IPS DF 4.7 (cell line): ENCODE measurements around the gene PLXNA4.

Experiments
- DNase-seq: peaks from one replicate; pipeline ENCODE4 v3.0.0-alpha.2; 2013; ENCODE audit warnings: low spot score; ENCODE audit errors: extremely low read depth

The PLXNA4 gene

DNA sequence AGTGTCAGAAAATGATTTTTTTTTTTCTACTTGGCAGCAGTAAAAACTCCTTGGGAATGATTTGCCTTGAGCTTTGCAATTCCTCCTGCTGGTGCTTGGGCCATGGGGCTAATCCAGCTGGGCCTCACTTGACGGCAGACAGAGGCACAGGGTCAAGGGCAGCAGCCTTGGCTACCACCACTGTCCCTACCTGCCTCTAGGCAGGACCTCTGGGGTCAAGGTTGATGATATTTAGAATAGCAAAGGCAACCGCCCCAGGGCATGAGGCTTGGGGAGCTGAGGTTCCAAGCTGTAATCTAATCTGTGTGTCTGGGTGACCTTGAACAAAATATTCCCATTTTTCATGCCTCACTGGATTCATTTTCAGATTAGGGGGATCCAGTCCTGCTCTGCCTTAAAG, 327.4 kb downstream of the PLXNA4 start:
- no peak for DNase-seq

GRCh38 chr7:132247995-132248618, 328.2 kb downstream of the PLXNA4 start:
- no peak for DNase-seq

DNA sequence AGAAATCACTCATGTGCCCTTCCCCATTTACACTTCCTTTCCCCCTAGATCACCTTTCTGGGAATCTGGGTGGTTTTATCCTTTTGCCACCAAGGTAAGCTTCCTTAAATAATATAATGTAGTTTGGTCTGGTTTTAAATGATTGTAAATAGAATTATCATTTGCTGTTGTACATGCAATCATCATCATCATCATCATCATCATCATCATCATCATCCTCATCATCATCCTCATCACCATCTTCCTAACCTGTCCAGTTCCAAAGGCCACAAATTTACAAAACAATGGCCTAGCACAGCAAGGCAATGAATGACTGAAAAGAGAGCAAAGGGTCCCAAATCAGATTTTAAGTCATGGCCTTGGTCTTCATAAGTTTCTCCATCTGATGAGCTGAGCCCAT, 329.7 kb downstream of the PLXNA4 start:
- no peak for DNase-seq

- DNase-seq = no peak
Observed at GRCh38 chr7:132245539-132245938, 330.7 kb downstream of the PLXNA4 start.

DNA sequence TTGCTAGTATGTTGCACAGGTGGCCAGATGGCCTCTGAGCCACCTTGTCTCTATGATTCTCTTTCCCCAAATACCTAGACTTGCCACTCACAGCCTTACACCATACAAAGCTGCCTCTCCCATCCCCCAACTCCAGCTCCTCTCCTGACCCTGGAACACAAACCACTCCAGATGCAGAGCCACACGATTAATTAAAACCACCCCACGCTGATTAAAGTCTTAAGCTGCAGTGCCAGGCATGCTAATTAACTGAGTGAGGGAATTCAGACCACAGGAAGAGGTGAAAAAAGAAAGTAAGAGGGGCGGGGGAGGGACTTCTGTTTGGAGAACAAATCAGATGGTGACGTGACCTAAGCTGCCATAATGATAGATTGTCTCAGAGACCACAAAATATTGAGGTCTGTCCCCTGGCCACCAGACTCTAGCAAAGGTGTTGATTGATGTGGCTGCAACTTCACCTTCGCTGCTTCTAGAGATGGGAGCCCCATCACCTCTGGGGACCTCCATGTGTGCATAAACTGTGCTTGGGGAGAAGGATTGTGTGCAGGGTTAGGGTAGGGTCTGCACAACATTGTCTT, 331.3 kb downstream of the PLXNA4 start:
- DNase-seq = no peak

DNA sequence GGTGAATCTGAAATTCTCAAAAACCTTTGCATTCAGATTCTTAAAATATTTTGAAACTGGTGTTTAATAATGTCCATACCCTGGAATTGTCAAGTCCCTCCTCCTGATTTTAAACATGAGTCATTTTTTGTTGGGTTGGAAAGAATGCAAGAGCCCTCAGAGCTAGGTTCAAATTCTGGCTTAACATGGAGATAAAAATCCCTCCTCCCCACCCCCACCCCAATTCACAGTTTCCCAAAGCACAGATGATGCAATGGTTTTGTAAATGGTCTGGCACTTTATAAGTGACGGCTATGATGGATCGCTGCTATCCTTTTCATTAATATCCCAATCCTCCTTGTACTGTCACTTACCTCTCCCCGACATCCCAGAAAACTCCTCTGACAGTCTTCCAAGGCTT, 332.8 kb downstream of the PLXNA4 start:
- no peak for DNase-seq

GRCh38 chr7:132243051-132243450, 333.2 kb downstream of the PLXNA4 start:
- no peak for DNase-seq

DNA sequence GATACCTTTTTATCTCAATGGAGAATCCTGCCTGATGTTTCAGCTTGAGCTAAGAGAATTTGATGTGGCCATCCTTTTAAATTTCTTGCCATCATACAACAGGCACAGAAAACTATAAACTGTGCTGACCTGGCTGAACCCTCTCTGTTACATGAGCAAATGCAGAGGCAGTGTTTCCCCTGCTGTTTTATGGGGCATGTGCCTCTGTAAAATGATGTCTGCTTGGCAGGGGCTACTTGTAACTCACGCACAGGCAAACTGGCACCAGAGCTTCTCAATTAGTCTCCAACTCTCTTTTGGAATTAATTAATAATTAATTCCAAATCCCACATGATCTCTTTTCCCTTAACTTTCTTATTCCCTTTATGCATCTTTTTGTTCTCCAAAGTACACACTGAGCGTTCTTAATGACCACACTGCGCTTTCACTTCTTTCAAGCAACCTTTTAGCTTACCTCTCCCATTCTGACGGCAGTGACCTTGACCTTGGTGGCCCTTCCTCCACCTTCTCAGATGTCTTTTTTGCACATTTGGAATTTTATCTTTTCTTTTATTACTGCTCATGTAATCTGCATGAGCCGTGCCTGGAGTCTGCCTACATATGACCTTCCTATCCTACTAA, 334.0 kb downstream of the PLXNA4 start:
- no peak for DNase-seq

- DNase-seq = no peak
Observed at GRCh38 chr7:132240821-132241422, 335.3 kb downstream of the PLXNA4 start.

- no peak for DNase-seq
Observed at GRCh38 chr7:132240262-132240661, 336.0 kb downstream of the PLXNA4 start.

- DNase-seq = no peak
Observed at GRCh38 chr7:132239422-132239994, 336.8 kb downstream of the PLXNA4 start.

DNA sequence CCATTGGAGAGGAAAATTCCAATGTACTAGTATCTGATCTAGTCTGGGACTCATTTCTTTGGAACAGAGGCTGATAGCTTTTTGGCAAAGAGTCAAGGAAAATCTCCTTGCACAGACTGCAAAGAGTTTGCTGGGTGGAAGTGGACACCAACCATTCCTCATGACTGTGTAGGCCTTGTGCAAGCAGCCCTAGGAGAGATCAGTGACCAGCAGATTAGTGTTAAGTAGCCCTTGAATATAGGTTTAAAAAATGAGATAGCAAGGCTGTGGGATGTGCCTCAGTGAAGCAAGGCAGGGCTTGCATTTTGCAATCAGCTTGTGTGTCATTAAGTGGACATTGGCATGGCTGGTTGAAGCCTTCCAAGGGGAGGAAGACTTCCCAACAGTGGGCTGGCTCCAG, 341.6 kb downstream of the PLXNA4 start:
- no peak for DNase-seq

DNA sequence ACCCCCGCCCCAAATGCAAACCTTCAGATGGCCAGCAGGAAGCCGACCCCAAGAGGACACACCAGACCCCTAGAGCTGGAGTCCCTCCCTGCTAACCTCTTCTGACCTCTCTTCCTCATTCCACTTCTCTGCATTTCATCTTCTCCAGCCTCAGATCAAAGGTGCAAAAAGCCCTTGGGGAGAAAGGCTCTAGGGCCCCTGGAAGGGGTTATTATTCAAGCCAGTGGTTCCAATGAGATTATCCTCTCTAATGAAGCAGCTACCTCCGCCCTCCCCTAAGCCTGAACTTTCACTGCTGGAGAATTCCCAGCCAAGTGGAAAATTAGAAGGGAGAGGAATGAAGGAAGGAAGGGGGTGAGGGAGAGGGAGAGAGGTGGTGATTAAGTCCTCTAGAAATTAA, 343.9 kb downstream of the PLXNA4 start:
- no peak for DNase-seq

- DNase-seq = no peak
Observed at GRCh38 chr7:132230462-132230861, 345.8 kb downstream of the PLXNA4 start.

DNA sequence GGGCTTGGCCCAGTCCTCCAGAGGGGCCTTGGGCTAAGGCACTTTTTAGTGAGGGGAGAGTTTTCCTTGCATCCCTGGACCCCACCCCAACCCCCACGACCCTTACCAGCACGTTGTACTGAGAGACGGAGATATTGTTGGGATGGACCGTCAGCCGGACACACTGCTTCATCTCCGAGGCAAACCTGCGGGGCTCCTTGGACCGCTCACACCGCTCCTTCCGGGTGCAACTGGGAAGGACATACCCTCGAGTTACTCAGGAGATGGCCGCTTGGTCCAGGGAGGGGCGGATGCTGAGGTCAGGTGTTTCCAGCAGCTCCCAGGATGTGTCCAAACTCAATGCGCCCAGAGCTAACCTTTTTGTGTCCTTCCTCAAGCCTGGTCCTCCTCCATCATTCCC, 348.0 kb downstream of the PLXNA4 start:
- no peak for DNase-seq

DNA sequence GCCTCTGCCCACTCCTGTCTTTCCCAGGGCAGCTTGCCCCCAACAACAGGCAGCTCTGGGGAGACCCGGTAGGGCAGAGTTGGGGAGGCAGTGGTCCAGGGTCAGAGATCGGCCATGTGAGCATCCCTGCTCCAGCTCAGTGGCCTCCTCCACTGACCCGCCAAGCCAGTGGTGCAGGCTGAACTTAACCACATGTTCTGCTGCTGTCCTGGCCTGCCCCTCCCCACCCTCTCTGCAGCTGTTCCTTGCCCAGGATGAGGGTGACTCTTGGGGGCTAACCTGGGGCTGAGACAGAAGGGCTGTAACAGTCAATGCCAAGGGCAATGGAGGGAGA, 349.3 kb downstream of the PLXNA4 start:
- DNase-seq = no peak

- no peak for DNase-seq
Observed at GRCh38 chr7:132226046-132226956, 350.0 kb downstream of the PLXNA4 start.

DNA sequence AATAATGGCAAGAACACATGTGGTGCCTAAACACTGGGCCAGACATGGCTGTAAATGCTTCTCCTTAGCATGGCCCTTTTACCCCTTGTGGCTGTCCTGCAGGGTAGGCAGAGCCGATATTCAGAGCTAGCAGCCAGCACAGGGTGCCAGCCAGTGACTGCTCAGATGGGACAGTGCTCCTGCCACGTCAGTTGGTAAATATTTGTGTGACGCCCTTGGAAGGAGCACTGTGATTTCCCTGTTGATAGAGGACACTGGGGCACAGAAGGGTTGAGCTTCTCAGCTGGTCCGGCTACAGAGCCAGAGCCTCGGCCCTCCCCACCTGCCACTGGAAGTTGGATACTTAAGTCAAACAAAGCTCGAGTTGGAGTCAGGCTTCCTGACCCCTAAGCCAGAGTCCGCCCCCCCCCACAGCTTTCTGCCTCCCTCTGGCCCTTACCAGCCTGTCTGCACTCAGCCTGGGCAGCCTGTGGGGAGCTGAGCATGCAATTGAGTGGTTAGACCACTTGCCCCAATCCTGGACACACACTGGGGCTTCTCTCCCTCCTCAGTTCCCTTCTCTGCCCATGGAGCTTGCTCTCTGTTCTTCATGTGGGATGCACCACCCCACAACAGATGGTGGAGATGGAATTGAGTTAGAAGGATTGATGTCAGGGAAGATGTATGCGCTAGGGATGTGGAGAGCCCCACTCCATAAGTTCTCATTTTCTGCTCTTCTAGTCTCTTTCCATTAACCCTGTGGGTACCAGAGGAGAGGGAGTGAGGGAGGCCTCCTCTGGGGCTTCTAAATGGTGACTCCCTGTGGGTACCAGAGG, 350.8 kb downstream of the PLXNA4 start:
- no peak for DNase-seq

GRCh38 chr7:132221356-132221755, 354.9 kb downstream of the PLXNA4 start:
- DNase-seq = no peak

DNA sequence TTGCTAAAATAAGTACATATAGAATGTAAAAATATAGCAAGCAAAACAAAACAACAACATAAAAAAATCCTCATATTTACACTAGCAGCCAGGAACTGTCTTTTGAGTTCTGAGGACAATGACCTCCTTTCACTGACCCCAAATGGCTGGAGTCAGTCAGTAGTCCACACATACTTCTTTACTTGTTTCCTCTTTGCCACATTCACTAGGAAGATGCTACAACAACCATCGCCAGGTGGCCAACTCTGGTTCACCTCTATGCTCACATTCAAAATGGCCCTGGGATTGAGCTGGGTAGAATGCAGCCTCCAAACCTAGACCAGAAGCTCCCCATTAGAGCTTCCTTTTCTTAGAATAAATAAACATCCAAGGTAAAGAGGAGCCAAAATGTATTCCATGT, 356.2 kb downstream of the PLXNA4 start:
- no peak for DNase-seq

- no peak for DNase-seq
Observed at GRCh38 chr7:132218876-132219275, 357.4 kb downstream of the PLXNA4 start.
